Measurements from ENCODE around the gene PANX1.

Gene PANX1

GRCh38 chr11:94184846-94185245, 56.2 kb downstream of the PANX1 start:
- H3K9ac ChIP-seq (ENCODE audit: low read length) = no peak overlapping the region
- H3K27ac ChIP-seq (ENCODE audit: low read depth, low read length, poor library complexity, severe bottlenecking) = no peak overlapping the region
- no peaks in the 10 kb centered on the region for H3K4me1 ChIP-seq (ENCODE audit: insufficient read depth, low read length, severe bottlenecking)
- TF ChIP-seq CTCF (IDR thresholded peaks at IDR 0.05; ENCODE audit: low read length) (no peak), EZH2 (IDR thresholded peaks at IDR 0.05; ENCODE audit: borderline replicate concordance, low read length) (no peak)
- H3K27me3 ChIP-seq (ENCODE audit: insufficient read depth, low read length) = no peaks in the 10 kb centered on the region
- no peaks in the 10 kb centered on the region for H3K9me3 ChIP-seq (ENCODE audit: low read length)
- H2AFZ ChIP-seq (ENCODE audit: low read length) = no peak overlapping the region
- H3K4me2 ChIP-seq (ENCODE audit: low read length) = no peak overlapping the region
- H3F3A ChIP-seq (ENCODE audit: insufficient read depth, low read length) = no peaks in the 10 kb centered on the region
- H4K20me1 ChIP-seq (ENCODE audit: insufficient read depth, low read length) = no peaks in the 10 kb centered on the region
- no peaks in the 10 kb centered on the region for H3K9me2 ChIP-seq (ENCODE audit: low read depth, low read length)
- H3K79me2 ChIP-seq (ENCODE audit: insufficient read depth, low read length) = no peaks in the 10 kb centered on the region
- H3K4me3 ChIP-seq (ENCODE audit: low read depth, low read length, poor library complexity, severe bottlenecking) = no peak overlapping the region
- peaks cover 19% of the 10 kb centered on the region; the same call in 1 of the 2 replicates for H3K36me3 ChIP-seq (ENCODE audit: insufficient read depth, low read length)

- no peak overlapping the region for H3K4me3 ChIP-seq (ENCODE audit: low read depth, low read length, poor library complexity, severe bottlenecking)
- TF ChIP-seq EZH2 (IDR thresholded peaks at IDR 0.05; ENCODE audit: borderline replicate concordance, low read length) (no peak), CTCF (IDR thresholded peaks at IDR 0.05; ENCODE audit: low read length) (no peak)
- H2AFZ ChIP-seq (ENCODE audit: low read length) = no peak overlapping the region
- H4K20me1 ChIP-seq (ENCODE audit: insufficient read depth, low read length) = no peaks in the 10 kb centered on the region
- H3F3A ChIP-seq (ENCODE audit: insufficient read depth, low read length) = no peaks in the 10 kb centered on the region
- H3K4me1 ChIP-seq (ENCODE audit: insufficient read depth, low read length, severe bottlenecking) = no peaks in the 10 kb centered on the region
- no peaks in the 10 kb centered on the region for H3K9me2 ChIP-seq (ENCODE audit: low read depth, low read length)
- H3K27ac ChIP-seq (ENCODE audit: low read depth, low read length, poor library complexity, severe bottlenecking) = no peak overlapping the region
- peaks cover 12% of the 10 kb centered on the region; the same call in 1 of the 2 replicates for H3K36me3 ChIP-seq (ENCODE audit: insufficient read depth, low read length)
- no peak overlapping the region for H3K4me2 ChIP-seq (ENCODE audit: low read length)
- no peaks in the 10 kb centered on the region for H3K27me3 ChIP-seq (ENCODE audit: insufficient read depth, low read length)
- H3K9me3 ChIP-seq (ENCODE audit: low read length) = no peaks in the 10 kb centered on the region
- H3K79me2 ChIP-seq (ENCODE audit: insufficient read depth, low read length) = no peaks in the 10 kb centered on the region
- H3K9ac ChIP-seq (ENCODE audit: low read length) = no peak overlapping the region
Observed at GRCh38 chr11:94185416-94186084, 56.9 kb downstream of the PANX1 start.

- H3K4me1 ChIP-seq (ENCODE audit: insufficient read depth, low read length, severe bottlenecking) = no peaks in the 10 kb centered on the region
- no peaks in the 10 kb centered on the region for H3K9me2 ChIP-seq (ENCODE audit: low read depth, low read length)
- H3K9ac ChIP-seq (ENCODE audit: low read length) = no peak overlapping the region
- TF ChIP-seq EZH2 (IDR thresholded peaks at IDR 0.05; ENCODE audit: borderline replicate concordance, low read length) (no peak), CTCF (IDR thresholded peaks at IDR 0.05; ENCODE audit: low read length) (no peak)
- no peak overlapping the region for H3K27ac ChIP-seq (ENCODE audit: low read depth, low read length, poor library complexity, severe bottlenecking)
- H3K36me3 ChIP-seq (ENCODE audit: insufficient read depth, low read length) = peaks cover 2% of the 10 kb centered on the region; the same call in 1 of the 2 replicates
- H3K79me2 ChIP-seq (ENCODE audit: insufficient read depth, low read length) = no peaks in the 10 kb centered on the region
- H3K4me3 ChIP-seq (ENCODE audit: low read depth, low read length, poor library complexity, severe bottlenecking) = no peak overlapping the region
- H2AFZ ChIP-seq (ENCODE audit: low read length) = no peak overlapping the region
- H3K4me2 ChIP-seq (ENCODE audit: low read length) = no peak overlapping the region
- no peaks in the 10 kb centered on the region for H3K27me3 ChIP-seq (ENCODE audit: insufficient read depth, low read length)
- H3K9me3 ChIP-seq (ENCODE audit: low read length) = no peaks in the 10 kb centered on the region
- H3F3A ChIP-seq (ENCODE audit: insufficient read depth, low read length) = no peaks in the 10 kb centered on the region
- no peaks in the 10 kb centered on the region for H4K20me1 ChIP-seq (ENCODE audit: insufficient read depth, low read length)
Observed at GRCh38 chr11:94186342-94187203, 57.9 kb downstream of the PANX1 start.

Data from OCI-LY1 (cell line).